ENCODE data around the gene TTC32. TPM values are rescaled to one million over a fixed set of nuclear protein-coding genes. Genes with fewer than 3 reads are reported as not detected.

Gene TTC32
- total RNA-seq, 1 donor from 2014 or later: 14.7 TPM

- intact Hi-C loops (cut with micrococcal nuclease): no loop called here
Measured at GRCh38 chr2:19878268-19879046, 23.3 kb downstream of the TTC32 start.

GRCh38 chr2:19876751-19877150 lies 25.0 kb downstream of the TTC32 start:
- intact Hi-C loops (cut with micrococcal nuclease): no loop called here

GRCh38 chr2:19875280-19875679 lies 26.5 kb downstream of the TTC32 start:
- intact Hi-C loops (cut with micrococcal nuclease): no loop called here

GRCh38 chr2:19874726-19875125 lies 27.1 kb downstream of the TTC32 start:
- intact Hi-C loops (cut with micrococcal nuclease): no loop called here

GRCh38 chr2:19873014-19873413 lies 28.8 kb downstream of the TTC32 start:
- intact Hi-C loops (cut with micrococcal nuclease): no loop called here

GRCh38 chr2:19872302-19872701 lies 29.5 kb downstream of the TTC32 start:
- intact Hi-C loops (cut with micrococcal nuclease): no loop called here

- intact Hi-C loops (cut with micrococcal nuclease): no loop called here
Measured at GRCh38 chr2:19871836-19872235, 29.9 kb downstream of the TTC32 start.

- intact Hi-C loops (cut with micrococcal nuclease): no loop called here
Measured at GRCh38 chr2:19870792-19871191, 31.0 kb downstream of the TTC32 start.

GRCh38 chr2:19868701-19869580 lies 32.8 kb downstream of the TTC32 start:
- intact Hi-C loops (cut with micrococcal nuclease): loop anchor here (1.0 to 2.0 kb wide), 6 partner anchors 24 to 1309 kb away; partner anchors contain the start of genes LAPTM4A and RDH14

GRCh38 chr2:19868224-19868623 lies 33.6 kb downstream of the TTC32 start:
- intact Hi-C loops (cut with micrococcal nuclease): loop anchor here (1.0 to 2.0 kb wide), 4 partner anchors 25 to 519 kb away; no protein-coding TSS in a partner anchor

GRCh38 chr2:19866771-19867170 lies 35.0 kb downstream of the TTC32 start:
- intact Hi-C loops (cut with micrococcal nuclease): no loop called here

- intact Hi-C loops (cut with micrococcal nuclease): no loop called here
Measured at GRCh38 chr2:19865151-19865550, 36.6 kb downstream of the TTC32 start.

- intact Hi-C loops (cut with micrococcal nuclease): no loop called here
Measured at GRCh38 chr2:19864381-19864780, 37.4 kb downstream of the TTC32 start.

GRCh38 chr2:19863303-19864041 lies 38.3 kb downstream of the TTC32 start:
- intact Hi-C loops (cut with micrococcal nuclease): loop anchor here (1.0 to 2.0 kb wide), 7 partner anchors 501 to 1476 kb away; no protein-coding TSS in a partner anchor

GRCh38 chr2:19861813-19862212 lies 40.0 kb downstream of the TTC32 start:
- intact Hi-C loops (cut with micrococcal nuclease): loop anchor here (2.0 kb wide), 1 partner anchor 499 kb away; no protein-coding TSS in a partner anchor

- intact Hi-C loops (cut with micrococcal nuclease): no loop called here
Measured at GRCh38 chr2:19860022-19860421, 41.8 kb downstream of the TTC32 start.

- intact Hi-C loops (cut with micrococcal nuclease): no loop called here
Measured at GRCh38 chr2:19859565-19859964, 42.2 kb downstream of the TTC32 start.

GRCh38 chr2:19857806-19858205 lies 44.0 kb downstream of the TTC32 start:
- intact Hi-C loops (cut with micrococcal nuclease): no loop called here

- intact Hi-C loops (cut with micrococcal nuclease): no loop called here
Measured at GRCh38 chr2:19857100-19857499, 44.7 kb downstream of the TTC32 start.

GRCh38 chr2:19855542-19856431 lies 46.0 kb downstream of the TTC32 start:
- intact Hi-C loops (cut with micrococcal nuclease): no loop called here
